Right ventricle myocardium inferior (tissue), 1 donor: Measurements from ENCODE around the gene MLLT1. TPM values are rescaled to one million over a fixed set of nuclear protein-coding genes. Genes with fewer than 3 reads are reported as not detected.

ENCODE experiments used
- ATAC-seq: fragments of 200-7000 bp; cut with Tn5 transposase; one replicate; pipeline ENCODE4 v1.9.1; 2020; ENCODE audit warnings: mild to moderate bottlenecking, moderate library complexity
- DNase-seq: peaks from one replicate; pipeline ENCODE4 v3.0.0; 2021; ENCODE audit errors: missing footprints
- intact Hi-C: fragments of 100-400 bp; cut with DNase I; formaldehyde crosslinking; loops from one replicate; pipeline ENCODE4 v1.11.0; 2022
- total RNA-seq: library from RNA; stranded (reverse); fragmentation: NEBNext Ultra II Directional; extraction: Animal tissue kit (Norgen Biotek cat#: 25700); gene quantifications from one replicate; pipeline ENCODE4 v1.2.1, GENCODE V29; 2021
- donor health status: DM: no; HTN: yes; CAD: no; lungs with severe emphysema.

MLLT1 gene
- total RNA-seq, 1 donor from 2014 or later: 40.1 TPM

GRCh38 chr19:6227156-6227935 lies 52.4 kb downstream of the MLLT1 start:
- DNase-seq: peak; percentile 53
- no peak for ATAC-seq
- intact Hi-C loops: no loop called here

GRCh38 chr19:6226444-6227155 lies 53.2 kb downstream of the MLLT1 start:
- intact Hi-C loops: no loop called here
- ATAC-seq: no peak
- DNase-seq: peak; percentile 47

- no peak for ATAC-seq
Observed at GRCh38 chr19:6226012-6226411, 53.8 kb downstream of the MLLT1 start.

GRCh38 chr19:6225232-6225865 lies 54.4 kb downstream of the MLLT1 start:
- ATAC-seq (no peak), DNase-seq (no peak)
- intact Hi-C loops: no loop called here

More at GRCh38 chr19:6226012-6226411, 53.8 kb downstream of the MLLT1 start:
- DNase-seq: peak; percentile 47
- intact Hi-C loops: no loop called here

- DNase-seq: peak; percentile 58
Observed at GRCh38 chr19:6224308-6224675, 55.5 kb downstream of the MLLT1 start.

GRCh38 chr19:6223461-6224307 lies 56.1 kb downstream of the MLLT1 start:
- intact Hi-C loops: no loop called here

More at GRCh38 chr19:6224308-6224675, 55.5 kb downstream of the MLLT1 start:
- ATAC-seq: peak; percentile 32
- intact Hi-C loops: no loop called here

GRCh38 chr19:6222884-6223283 lies 56.9 kb downstream of the MLLT1 start:
- ATAC-seq (no peak), DNase-seq (peak; percentile 37)
- intact Hi-C loops: no loop called here

More at GRCh38 chr19:6223461-6224307, 56.1 kb downstream of the MLLT1 start:
- peak; percentile 64 for DNase-seq
- no peak for ATAC-seq

- peak; percentile 60 for DNase-seq
- no peak for ATAC-seq
- intact Hi-C loops: no loop called here
Observed at GRCh38 chr19:6221878-6222746, 57.7 kb downstream of the MLLT1 start.

GRCh38 chr19:6221220-6221877 lies 58.4 kb downstream of the MLLT1 start:
- DNase-seq (peak; percentile 63), ATAC-seq (no peak)
- intact Hi-C loops: no loop called here

GRCh38 chr19:6220385-6221191 lies 59.2 kb downstream of the MLLT1 start:
- DNase-seq: peak; percentile 80
- intact Hi-C loops: no loop called here
- peak; percentile 53 for ATAC-seq

GRCh38 chr19:6219586-6220290 lies 60.0 kb downstream of the MLLT1 start:
- ATAC-seq (no peak), DNase-seq (peak; percentile 58)
- intact Hi-C loops: loop anchor here (10.0 kb wide), 1 partner anchor 175 kb away; no protein-coding TSS in a partner anchor

GRCh38 chr19:6219147-6219525 lies 60.6 kb downstream of the MLLT1 start:
- DNase-seq (no peak), ATAC-seq (no peak)
- intact Hi-C loops: loop anchor here (10.0 kb wide), 1 partner anchor 174 kb away; no protein-coding TSS in a partner anchor

- intact Hi-C loops: loop anchor here (1.0 to 10.0 kb wide), 3 partner anchors 62 to 174 kb away; no protein-coding TSS in a partner anchor
- DNase-seq: peak; percentile 93
- peak; percentile 78 for ATAC-seq
Observed at GRCh38 chr19:6218491-6219146, 61.2 kb downstream of the MLLT1 start.

GRCh38 chr19:6217752-6218334 lies 61.9 kb downstream of the MLLT1 start:
- DNase-seq: peak; percentile 66
- intact Hi-C loops: loop anchor here (1.0 to 10.0 kb wide), 3 partner anchors 62 to 173 kb away; no protein-coding TSS in a partner anchor

More at GRCh38 chr19:6217752-6218334, 61.9 kb downstream of the MLLT1 start:
- ATAC-seq: peak; percentile 1
